Small intestine (tissue), 7 donors: ENCODE data around the gene NETO2. TPM values are rescaled to one million over a fixed set of nuclear protein-coding genes. Genes with fewer than 3 reads are reported as not detected.
"Not testable (repeated sequence)": the region's sequence is repeated elsewhere in the genome, so short reads cannot be mapped to it uniquely, and the experiment has no call there.

Source experiments
- DNase-seq, 2 donors: peaks; one replicate each; pipeline versions ENCODE4 v3.0.0 to v3.0.0-alpha.2; 2013
- FAIRE-seq: peaks from 2 replicates; lab custom pipeline; 2012; peaks lifted over from hg19 to GRCh38; lab: Jason Lieb, UNC
- H3K27ac ChIP-seq, 3 donors: one replicate each; pipeline ENCODE4 v1.5.1; 2013; ENCODE audit warnings: low read length in 2 of 3, mild to moderate bottlenecking in 2 of 3, control low read depth in 1 of 3, inconsistent platforms in 1 of 3, low read depth in 1 of 3, moderate library complexity in 1 of 3
- H3K27me3 ChIP-seq, 3 donors: one replicate each; pipeline ENCODE4 v1.6.1; 2013; ENCODE audit warnings: low read length in 3 of 3, inconsistent platforms in 1 of 3; ENCODE audit not compliant: control insufficient read depth in 3 of 3, insufficient read depth in 3 of 3
- H3K36me3 ChIP-seq, 3 donors: one replicate each; pipeline ENCODE4 v1.6.1; 2013; ENCODE audit warnings: low read length in 3 of 3, inconsistent platforms in 1 of 3, low read depth in 1 of 3, mild to moderate bottlenecking in 1 of 3, moderate library complexity in 1 of 3; ENCODE audit not compliant: control insufficient read depth in 3 of 3, insufficient read depth in 2 of 3
- H3K4me1 ChIP-seq, 3 donors: one replicate each; pipeline ENCODE4 v1.6.1; 2013; ENCODE audit warnings: low read length in 2 of 3, inconsistent platforms in 1 of 3, low read depth in 1 of 3, mild to moderate bottlenecking in 1 of 3, moderate library complexity in 1 of 3; ENCODE audit not compliant: control insufficient read depth in 3 of 3, insufficient read depth in 2 of 3
- H3K4me3 ChIP-seq, 3 donors: one replicate each; pipeline ENCODE4 v1.5.1; 2013; ENCODE audit warnings: low read length in 3 of 3, control low read depth in 1 of 3, inconsistent platforms in 1 of 3, low read depth in 1 of 3, mild to moderate bottlenecking in 1 of 3, moderate library complexity in 1 of 3
- H3K9me3 ChIP-seq, 2 donors: one replicate each; pipeline ENCODE4 v1.6.1; 2013; ENCODE audit warnings: low read depth in 1 of 2, low read length in 1 of 2; ENCODE audit not compliant: control insufficient read depth in 2 of 2, insufficient read depth in 1 of 2
- WGBS, 3 donors: extraction: QIAGEN DNeasy Blood & Tissue Kit; methylation state at CpG; one replicate each; pipeline ENCODE4 v1.1.7; 2013; 5-methylcytosine and 5-hydroxymethylcytosine counted together
- polyA plus RNA-seq, 4 donors: library from polyadenylated mRNA; stranded (reverse) in 3 of 4; unstranded in 1 of 4; fragments of 200-250 nt in 3 of 4; fragments of 120-200 nt in 1 of 4; gene quantifications; one replicate each; pipeline versions ENCODE4 v1.2.1 to v1.2.3, GENCODE V29; 2013
- donor health status: healthy with polysubstance abuse.
- donor health status: control.
- donor health status: control.
- donor health status: Bipolar disorder and iron deficiency.
- donor health status: healthy.

The NETO2 gene
- polyA plus RNA-seq, 4 donors: 0.45 to 2.8 (median 1.5) TPM

- 67 to 81% (median 70%) methylated on average over 12 to 13 of the region's 13 CpGs for WGBS, 3 donors
- FAIRE-seq (no peak), DNase-seq (no peak)
- Histone ChIP-seq H3K36me3 (no peaks in the 10 kb centered on the region), H3K27ac (no peak overlapping the region), H3K4me3 (no peak overlapping the region), H3K9me3 (no peaks in the 10 kb centered on the region), H3K27me3 (no peaks in the 10 kb centered on the region), H3K4me1 (no peaks in the 10 kb centered on the region)
Observed at GRCh38 chr16:47065766-47066688, 77.7 kb downstream of the NETO2 start.

GRCh38 chr16:47064775-47065174, 79.0 kb downstream of the NETO2 start:
- Histone ChIP-seq H3K36me3 (no peaks in the 10 kb centered on the region), H3K27me3 (no peaks in the 10 kb centered on the region), H3K4me3 (no peak overlapping the region), H3K4me1 (no peaks in the 10 kb centered on the region), H3K27ac (no peak overlapping the region), H3K9me3 (no peaks in the 10 kb centered on the region)
- DNase-seq (no peak), FAIRE-seq (no peak)
- 95 to 99% (median 96%) methylated on average over 4 of the region's 4 CpGs for WGBS, 3 donors

- no peaks in the 10 kb centered on the region for H3K4me1 ChIP-seq
- no peak overlapping the region for H3K27ac ChIP-seq
- H3K9me3 ChIP-seq: no peaks in the 10 kb centered on the region
- no peaks in the 10 kb centered on the region for H3K27me3 ChIP-seq
- FAIRE-seq (no peak), DNase-seq (no peak)
- H3K4me3 ChIP-seq: no peak overlapping the region
- 93 to 97% (median 94%) methylated on average over 7 of the region's 7 CpGs for WGBS, 3 donors
- H3K36me3 ChIP-seq: no peaks in the 10 kb centered on the region
Observed at GRCh38 chr16:47063011-47063724, 80.6 kb downstream of the NETO2 start.

- H3K9me3 ChIP-seq: no peaks in the 10 kb centered on the region
- no peak overlapping the region for H3K4me3 ChIP-seq
- no peak overlapping the region for H3K27ac ChIP-seq
- no peaks in the 10 kb centered on the region for H3K36me3 ChIP-seq
- WGBS, 3 donors: 82 to 96% (median 88%) methylated on average over 12 of the region's 12 CpGs
- H3K4me1 ChIP-seq: no peaks in the 10 kb centered on the region
- FAIRE-seq: no peak
- no peaks in the 10 kb centered on the region for H3K27me3 ChIP-seq
- no peak for DNase-seq
Observed at GRCh38 chr16:47061204-47061603, 82.5 kb downstream of the NETO2 start.

GRCh38 chr16:47060596-47060995, 83.1 kb downstream of the NETO2 start:
- H3K27me3 ChIP-seq: no peaks in the 10 kb centered on the region
- H3K36me3 ChIP-seq: no peaks in the 10 kb centered on the region
- H3K4me3 ChIP-seq: no peak overlapping the region
- H3K4me1 ChIP-seq: no peaks in the 10 kb centered on the region
- 90 to 95% (median 91%) methylated on average over 3 of the region's 3 CpGs for WGBS, 3 donors
- no peaks in the 10 kb centered on the region for H3K9me3 ChIP-seq
- H3K27ac ChIP-seq: no peak overlapping the region
- FAIRE-seq (no peak), DNase-seq (no peak)

GRCh38 chr16:47059991-47060390, 83.8 kb downstream of the NETO2 start:
- FAIRE-seq (no peak), DNase-seq (no peak)
- no peaks in the 10 kb centered on the region for H3K9me3 ChIP-seq
- 89 to 91% (median 90%) methylated on average over 7 of the region's 7 CpGs for WGBS, 3 donors
- H3K4me3 ChIP-seq: no peak overlapping the region
- H3K27me3 ChIP-seq: no peaks in the 10 kb centered on the region
- H3K27ac ChIP-seq: no peak overlapping the region
- H3K4me1 ChIP-seq: no peaks in the 10 kb centered on the region
- H3K36me3 ChIP-seq: no peaks in the 10 kb centered on the region

- not testable (repeated sequence) for FAIRE-seq, DNase-seq, H3K9me3 ChIP-seq, H3K4me1 ChIP-seq, H3K36me3 ChIP-seq, H3K4me3 ChIP-seq, H3K27me3 ChIP-seq, H3K27ac ChIP-seq
- WGBS, 3 donors: 56 to 73% (median 61%) methylated on average over 2 of the region's 2 CpGs
Observed at GRCh38 chr16:47059130-47059529, 84.6 kb downstream of the NETO2 start.

GRCh38 chr16:47058295-47059086, 85.3 kb downstream of the NETO2 start:
- Histone ChIP-seq H3K4me3 (no peak overlapping the region), H3K4me1 (no peaks in the 10 kb centered on the region), H3K27ac (no peak overlapping the region), H3K9me3 (no peaks in the 10 kb centered on the region), H3K27me3 (no peaks in the 10 kb centered on the region), H3K36me3 (no peaks in the 10 kb centered on the region)
- DNase-seq (peak; percentile 58 to 93), FAIRE-seq (no peak)
- 54 to 71% (median 68%) methylated on average over 14 of the region's 14 CpGs for WGBS, 3 donors
